Ovary (tissue), 9 donors: Measurements from ENCODE around the gene SEZ6. TPM values are rescaled to one million over a fixed set of nuclear protein-coding genes. Genes with fewer than 3 reads are reported as not detected.

ENCODE experiments used
- DNase-seq, 5 donors: peaks; one replicate each; pipeline ENCODE4 v3.0.0-alpha.2; 2019 to 2020
- H3K27ac ChIP-seq, 2 donors: fragments of 200-600 bp; one replicate each; pipeline versions ENCODE4 v1.5.1 to v1.8.0; 2019 to 2022
- H3K27me3 ChIP-seq: fragments of 200-600 bp; one replicate; pipeline ENCODE4 v1.8.0; 2022
- H3K36me3 ChIP-seq: fragments of 200-600 bp; sonication (generic); one replicate; pipeline ENCODE4 v1.5.1; 2019
- H3K4me1 ChIP-seq: one replicate; pipeline ENCODE4 v1.8.1; 2013; ENCODE audit warnings: mild to moderate bottlenecking, moderate library complexity; ENCODE audit not compliant: insufficient read depth
- H3K4me3 ChIP-seq: fragments of 200-600 bp; sonication (generic); one replicate; pipeline ENCODE4 v1.5.1; 2017
- H3K9me3 ChIP-seq, 2 donors: fragments of 200-600 bp in 1 of 2; sonication (generic) in 1 of 2; one replicate each; pipeline versions ENCODE4 v1.5.1 to v1.8.1; 2013 to 2019; ENCODE audit warnings: mild to moderate bottlenecking in 1 of 2, moderate library complexity in 1 of 2
- EP300 ChIP-seq: sonication (generic); formaldehyde crosslinking; IDR thresholded peaks from one replicate; pipeline ENCODE4 v1.6.1; 2017; ENCODE audit warnings: antibody characterized with exemption
- POLR2A ChIP-seq: fragments of 450-650 bp; IDR thresholded peaks from one replicate; pipeline ENCODE4 v1.6.1; 2017; ENCODE audit warnings: antibody characterized with exemption, mild to moderate bottlenecking, moderate library complexity
- WGBS, 3 donors: extraction: QIAGEN DNeasy Blood & Tissue Kit in 1 of 3; methylation state at CpG; one replicate each; pipeline versions ENCODE4 v1.1.5 to v1.1.7; 2013 to 2017; 5-methylcytosine and 5-hydroxymethylcytosine counted together
- intact Hi-C, 4 donors: fragments of 100-400 bp; cut with DNase I; formaldehyde crosslinking; loops; one replicate each; pipeline versions ENCODE4 v1.11.0 to v1.15.1; 2022 to 2023
- polyA plus RNA-seq, 2 donors: library from polyadenylated mRNA; stranded (reverse); fragments of 200-250 nt in 1 of 2; fragments of 350-450 nt in 1 of 2; fragmentation: Illumina TruSeq in 1 of 2; extraction: RNeasy Lipid Tissue Mini Kit (QIAGEN cat#74804) in 1 of 2; gene quantifications; one replicate each; pipeline ENCODE4 v1.2.3, GENCODE V29; 2013 to 2014
- total RNA-seq, 7 donors: library from RNA; depleted of rRNA in 2 of 7; stranded (reverse); fragments of >200 nt in 2 of 7; fragmentation: NEBNext Ultra II Directional in 3 of 7; extraction: Animal tissue kit (Norgen Biotek cat#: 25700) in 3 of 7; gene quantifications; one replicate each; pipeline versions ENCODE4 v1.1.0 to v1.2.4, GENCODE V29; 2016 to 2023
- TF ChIP-seq, protein P1 (sequence below), 3 donors: fragments of 450-650 bp in 2 of 3; fragments of 200-600 bp in 1 of 3; IDR thresholded peaks; one replicate each; pipeline versions ENCODE4 v1.5.1 to v1.8.0; 2016 to 2022; ENCODE audit warnings: antibody characterized with exemption in 3 of 3, mild to moderate bottlenecking in 1 of 3
- donor health status: DM: no; HTN: no; CAD: no; lungs with moderate emphysema.
- donor health status: DM: no; HTN: no; CAD: no.
- donor health status: Bipolar disorder and iron deficiency.
- donor health status: DM: yes; HTN: yes; CAD: no.
- donor health status: DM: no; HTN: no; CAD: no.
- donor health status: DM: yes; HTN: yes; CAD: no.

Gene SEZ6
- total and polyA plus RNA-seq, 9 donors = not detected

DNA sequence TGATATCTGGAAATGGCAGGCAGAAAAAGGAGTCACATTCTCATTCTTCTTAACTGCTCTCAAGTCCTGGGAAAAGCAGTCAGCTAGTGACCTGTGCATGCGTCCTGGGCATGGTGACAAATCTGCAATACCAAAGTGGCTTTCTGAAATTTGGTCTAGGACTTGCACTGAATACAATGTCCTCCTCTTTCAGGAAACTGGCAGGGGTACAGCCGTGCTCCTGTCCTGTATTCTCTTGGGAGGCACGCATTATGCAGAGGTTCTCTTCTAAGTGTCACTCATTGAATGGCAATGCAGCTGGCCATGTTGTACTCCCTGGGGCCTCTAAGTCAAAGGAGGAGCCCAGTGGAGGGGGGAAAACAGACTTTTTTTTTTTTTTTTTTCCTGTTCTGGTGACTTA, 65.2 kb downstream of the SEZ6 start:
- Histone ChIP-seq H3K36me3 (no peaks in the 10 kb centered on the region), H3K4me3 (no peak overlapping the region), H3K27me3 (no peaks in the 10 kb centered on the region), H3K4me1 (peaks cover 16% of the 10 kb centered on the region), H3K9me3 (no peaks in the 10 kb centered on the region), H3K27ac (no peak overlapping the region)
- TF ChIP-seq, protein P1, sequence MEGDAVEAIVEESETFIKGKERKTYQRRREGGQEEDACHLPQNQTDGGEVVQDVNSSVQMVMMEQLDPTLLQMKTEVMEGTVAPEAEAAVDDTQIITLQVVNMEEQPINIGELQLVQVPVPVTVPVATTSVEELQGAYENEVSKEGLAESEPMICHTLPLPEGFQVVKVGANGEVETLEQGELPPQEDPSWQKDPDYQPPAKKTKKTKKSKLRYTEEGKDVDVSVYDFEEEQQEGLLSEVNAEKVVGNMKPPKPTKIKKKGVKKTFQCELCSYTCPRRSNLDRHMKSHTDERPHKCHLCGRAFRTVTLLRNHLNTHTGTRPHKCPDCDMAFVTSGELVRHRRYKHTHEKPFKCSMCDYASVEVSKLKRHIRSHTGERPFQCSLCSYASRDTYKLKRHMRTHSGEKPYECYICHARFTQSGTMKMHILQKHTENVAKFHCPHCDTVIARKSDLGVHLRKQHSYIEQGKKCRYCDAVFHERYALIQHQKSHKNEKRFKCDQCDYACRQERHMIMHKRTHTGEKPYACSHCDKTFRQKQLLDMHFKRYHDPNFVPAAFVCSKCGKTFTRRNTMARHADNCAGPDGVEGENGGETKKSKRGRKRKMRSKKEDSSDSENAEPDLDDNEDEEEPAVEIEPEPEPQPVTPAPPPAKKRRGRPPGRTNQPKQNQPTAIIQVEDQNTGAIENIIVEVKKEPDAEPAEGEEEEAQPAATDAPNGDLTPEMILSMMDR (IDR thresholded peaks at IDR 0.05) = no peak
- intact Hi-C loops = no loop called here
- 76 to 82% (median 81%) methylated on average over 3 of the region's 3 CpGs for WGBS, 3 donors
- no peak for DNase-seq

DNA sequence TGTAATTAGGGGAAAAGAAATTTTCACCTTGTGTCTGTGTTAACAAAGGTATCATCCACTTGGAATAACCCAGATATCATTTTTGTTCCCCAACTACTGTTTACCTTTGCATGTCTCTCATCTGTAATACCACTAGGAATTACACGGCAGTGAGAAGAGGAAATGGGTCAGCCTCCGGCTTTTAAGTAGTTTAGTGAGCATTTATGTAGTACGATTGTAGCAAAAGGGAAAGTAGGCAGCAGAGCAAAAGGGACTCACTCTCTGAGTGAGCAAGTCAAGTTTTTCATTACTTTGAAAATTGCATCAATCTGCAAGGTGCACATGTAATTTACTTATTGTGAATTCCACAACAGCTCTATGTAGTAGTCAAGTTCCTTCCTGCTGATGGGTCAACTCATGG, 65.7 kb downstream of the SEZ6 start:
- Histone ChIP-seq H3K27ac (no peak overlapping the region), H3K4me1 (peaks cover 13% of the 10 kb centered on the region), H3K27me3 (no peaks in the 10 kb centered on the region), H3K36me3 (no peaks in the 10 kb centered on the region), H3K4me3 (no peak overlapping the region), H3K9me3 (no peaks in the 10 kb centered on the region)
- no peak for DNase-seq
- intact Hi-C loops = no loop called here
- no peak for TF ChIP-seq EP300
- TF ChIP-seq, protein P1 (IDR thresholded peaks at IDR 0.05) = no peak
- no peak for TF ChIP-seq POLR2A
- WGBS, 3 donors = 71 to 84% (median 72%) methylated on average over 3 of the region's 3 CpGs

DNA sequence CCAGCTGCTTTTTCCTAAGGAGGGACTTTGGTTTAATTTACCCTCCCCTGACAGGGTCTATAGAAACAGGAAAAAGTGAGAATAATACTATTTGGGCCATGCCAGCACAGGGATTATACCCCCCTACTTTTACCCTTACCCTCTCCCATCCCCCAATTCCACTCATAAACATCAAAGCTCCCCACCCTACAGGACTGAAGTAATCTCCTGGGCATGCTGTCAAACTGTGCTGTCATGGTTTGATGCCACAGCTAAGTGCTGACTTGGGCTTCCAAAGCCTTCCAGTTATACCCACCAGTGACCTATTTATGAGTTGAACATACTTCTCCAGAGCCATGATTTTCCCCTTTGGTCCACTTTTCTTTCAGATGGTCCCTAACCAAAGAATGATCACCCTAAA, 67.3 kb downstream of the SEZ6 start:
- Histone ChIP-seq H3K4me1 (peaks cover 9% of the 10 kb centered on the region), H3K27me3 (no peaks in the 10 kb centered on the region), H3K27ac (no peak overlapping the region), H3K36me3 (no peaks in the 10 kb centered on the region), H3K9me3 (no peaks in the 10 kb centered on the region), H3K4me3 (no peak overlapping the region)
- no peak for DNase-seq
- TF ChIP-seq POLR2A = no peak
- TF ChIP-seq EP300 = no peak
- TF ChIP-seq, protein P1 (IDR thresholded peaks at IDR 0.05) = no peak
- intact Hi-C loops = no loop called here

DNA sequence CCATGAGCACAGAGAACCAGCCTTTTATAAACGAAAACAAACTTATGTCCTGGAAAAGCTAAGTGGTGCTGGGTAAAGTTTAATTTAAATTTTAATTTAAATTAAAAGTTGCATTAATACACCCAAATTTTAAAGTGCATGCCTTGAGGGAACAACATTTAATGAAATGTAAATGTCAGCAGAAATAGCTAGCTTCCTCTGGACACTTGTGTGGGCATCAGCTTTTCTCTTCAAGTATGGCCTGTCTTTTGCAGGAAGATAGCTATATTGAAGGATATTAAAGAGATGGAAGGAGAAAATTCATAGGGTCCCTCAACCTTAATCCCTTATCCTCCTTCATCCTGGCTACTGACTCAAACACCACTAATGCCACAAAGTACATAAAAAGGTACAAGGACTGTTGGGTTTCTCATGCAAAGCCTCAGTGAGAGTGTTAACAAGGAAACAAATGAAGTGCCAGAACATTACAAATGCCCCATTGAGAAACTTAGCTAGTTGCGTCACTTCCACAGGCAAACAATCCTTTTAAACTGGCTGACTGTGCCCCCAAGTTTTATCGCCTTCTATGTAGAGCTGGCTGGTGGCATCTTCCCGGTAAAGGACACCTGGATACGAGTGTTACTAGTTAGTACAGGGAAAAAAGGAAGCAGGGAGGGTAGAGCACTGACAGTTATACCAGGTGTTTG, 68.6 kb downstream of the SEZ6 start:
- Histone ChIP-seq H3K27me3 (no peaks in the 10 kb centered on the region), H3K36me3 (no peaks in the 10 kb centered on the region), H3K4me3 (no peak overlapping the region), H3K4me1 (peaks cover 9% of the 10 kb centered on the region), H3K9me3 (no peaks in the 10 kb centered on the region), H3K27ac (no peak overlapping the region)
- TF ChIP-seq, protein P1 (IDR thresholded peaks at IDR 0.05) = no peak
- TF ChIP-seq POLR2A = no peak
- no peak for TF ChIP-seq EP300
- DNase-seq = no peak
- intact Hi-C loops = no loop called here
- 77 to 86% (median 86%) methylated on average over 5 of the region's 5 CpGs for WGBS, 3 donors
